T-helper 2 cell treated with Interferon-gamma antibody and Interleukin-4, amounts not matched to agents 100 ng/mL and 5 ng/mL, for 36 hours (primary cell): Measurements from ENCODE around the gene TRIM72. TPM values are rescaled to one million over a fixed set of nuclear protein-coding genes. Genes with fewer than 3 reads are reported as not detected.
"Not testable (repeated sequence)": the region's sequence is repeated elsewhere in the genome, so short reads cannot be mapped to it uniquely, and the experiment has no call there.

Experiments
- intact Hi-C: fragments of 100-400 bp; cut with micrococcal nuclease; formaldehyde crosslinking; loops from one replicate; pipeline ENCODE4 v1.15.1; 2023
- total RNA-seq: library from RNA; stranded (reverse); gene quantifications from 2 replicates; pipeline ENCODE4 v1.2.3, GENCODE V29; 2022

The TRIM72 gene
- total RNA-seq, 1 donor from 2014 or later, result not detected

- intact Hi-C loops, result not testable (repeated sequence)
Observed at GRCh38 chr16:31278853-31279252, 64.9 kb downstream of the TRIM72 start.

Other genes starting within 250 kb of the TRIM72 start
- gene HSD3B7, start 228.9 kb upstream of the TRIM72 start, total RNA-seq, result 3.8 TPM in 2 replicates
- gene STX1B, start 203.5 kb upstream of the TRIM72 start, total RNA-seq, result 0.55 and 0.59 TPM in 2 replicates
- 55.6 and 55.8 TPM in 2 replicates for gene STX4, start 180.6 kb upstream of the TRIM72 start, total RNA-seq
- gene ZNF668, start 139.9 kb upstream of the TRIM72 start, total RNA-seq, result 11.5 and 13.6 TPM in 2 replicates
- 25.0 and 25.3 TPM in 2 replicates for gene ZNF646, start 139.7 kb upstream of the TRIM72 start, total RNA-seq
- 3.6 and 5.3 TPM in 2 replicates for gene PRSS53, start 125.2 kb upstream of the TRIM72 start, total RNA-seq
- gene VKORC1, start 119.3 kb upstream of the TRIM72 start, total RNA-seq, result 53.2 and 53.4 TPM in 2 replicates
- 21.5 and 24.0 TPM in 2 replicates for gene BCKDK, start 105.7 kb upstream of the TRIM72 start, total RNA-seq
- 56.2 and 57.3 TPM in 2 replicates for gene KAT8, start 96.5 kb upstream of the TRIM72 start, total RNA-seq
- 0.18 TPM in 1 of 2 replicates, not detected in the other for gene PRSS8, start 78.4 kb upstream of the TRIM72 start, total RNA-seq
- gene PRSS36, start 64.1 kb upstream of the TRIM72 start, total RNA-seq, result 1.3 TPM in 2 replicates
- 764 and 794 TPM in 2 replicates for gene FUS, start 34.0 kb upstream of the TRIM72 start, total RNA-seq
- 66.7 and 72.4 TPM in 2 replicates for gene PYCARD, start 11.4 kb upstream of the TRIM72 start, total RNA-seq
- not detected in 2 replicates for gene PYDC1, start 3.0 kb downstream of the TRIM72 start, total RNA-seq
- 48.3 and 53.1 TPM in 2 replicates for gene ITGAM, start 45.9 kb downstream of the TRIM72 start, total RNA-seq
- gene ITGAX, start 141.1 kb downstream of the TRIM72 start, total RNA-seq, result 41.7 and 42.7 TPM in 2 replicates
- 0.27 TPM in 1 of 2 replicates, not detected in the other for gene ITGAD, start 179.2 kb downstream of the TRIM72 start, total RNA-seq
- gene COX6A2, start 214.2 kb downstream of the TRIM72 start, total RNA-seq, result not detected in 2 replicates
- 0.09 and 0.43 TPM in 2 replicates for gene ZNF843, start 228.7 kb downstream of the TRIM72 start, total RNA-seq
- 13.6 and 14.6 TPM in 2 replicates for gene ARMC5, start 245.4 kb downstream of the TRIM72 start, total RNA-seq